GM10266 (cell line): Measurements from ENCODE around the gene SFT2D3.
A peak's percentile ranks its signal among the peaks of the same experiment; 100 is the strongest.

Experiments
- DNase-seq: peaks from one replicate; pipeline ENCODE4 v3.0.0; 2012; ENCODE audit errors: extremely low spot score
- CTCF ChIP-seq: IDR thresholded peaks from 2 replicates; pipeline ENCODE4 v1.5.1; 2012; ENCODE audit warnings: mild to moderate bottlenecking, low read depth; ENCODE audit not compliant: control insufficient read depth, insufficient read depth; ENCODE audit errors: missing control alignments

SFT2D3 gene

GRCh38 chr2:127697482-127698180 lies 3.7 kb upstream of the SFT2D3 start:
- TF ChIP-seq CTCF = no peak

GRCh38 chr2:127698553-127699355 lies 2.5 kb upstream of the SFT2D3 start:
- no peak for TF ChIP-seq CTCF
- DNase-seq = no peak

More at GRCh38 chr2:127697482-127698180, 3.7 kb upstream of the SFT2D3 start:
- no peak for DNase-seq

GRCh38 chr2:127700527-127701192 lies 637 bp upstream of the SFT2D3 start:
- peak; percentile 89 for DNase-seq
- TF ChIP-seq CTCF = no peak

GRCh38 chr2:127701651-127702394 lies 526 bp downstream of the SFT2D3 start:
- TF ChIP-seq CTCF = no peak
- DNase-seq = peak; percentile 84

- no peak for TF ChIP-seq CTCF
- DNase-seq = no peak
Observed at GRCh38 chr2:127702395-127703009, 1.2 kb downstream of the SFT2D3 start.

GRCh38 chr2:127703282-127703681 lies 2.0 kb downstream of the SFT2D3 start:
- TF ChIP-seq CTCF = no peak
- DNase-seq = no peak
